Measurements from ENCODE around the gene SLC66A1. TPM values are rescaled to one million over a fixed set of nuclear protein-coding genes. Genes with fewer than 3 reads are reported as not detected.

The SLC66A1 gene
- total RNA-seq, 1 donor from 2014 or later: 15.3 TPM

- DNase-seq (ENCODE audit: low read depth, low spot score): no peak
Measured at GRCh38 chr1:19360843-19361610, 48.9 kb downstream of the SLC66A1 start.

- DNase-seq (ENCODE audit: low read depth, low spot score): no peak
Measured at GRCh38 chr1:19361611-19362147, 49.6 kb downstream of the SLC66A1 start.

- DNase-seq (ENCODE audit: low read depth, low spot score): no peak
Measured at GRCh38 chr1:19363536-19364152, 51.5 kb downstream of the SLC66A1 start.

GRCh38 chr1:19365721-19366120 lies 53.6 kb downstream of the SLC66A1 start:
- DNase-seq (ENCODE audit: low read depth, low spot score): no peak

- no peak for DNase-seq (ENCODE audit: low read depth, low spot score)
Measured at GRCh38 chr1:19366599-19367536, 54.7 kb downstream of the SLC66A1 start.

- DNase-seq (ENCODE audit: low read depth, low spot score): no peak
Measured at GRCh38 chr1:19367584-19368041, 55.5 kb downstream of the SLC66A1 start.

GRCh38 chr1:19368050-19368449 lies 55.9 kb downstream of the SLC66A1 start:
- DNase-seq (ENCODE audit: low read depth, low spot score): no peak

- DNase-seq (ENCODE audit: low read depth, low spot score): no peak
Measured at GRCh38 chr1:19368964-19369363, 56.8 kb downstream of the SLC66A1 start.

GRCh38 chr1:19369396-19370090 lies 57.4 kb downstream of the SLC66A1 start:
- no peak for DNase-seq (ENCODE audit: low read depth, low spot score)

GRCh38 chr1:19370453-19371170 lies 58.5 kb downstream of the SLC66A1 start:
- no peak for DNase-seq (ENCODE audit: low read depth, low spot score)

- DNase-seq (ENCODE audit: low read depth, low spot score): no peak
Measured at GRCh38 chr1:19371226-19372135, 59.4 kb downstream of the SLC66A1 start.

- DNase-seq (ENCODE audit: low read depth, low spot score): no peak
Measured at GRCh38 chr1:19372136-19372514, 60.0 kb downstream of the SLC66A1 start.

- no peak for DNase-seq (ENCODE audit: low read depth, low spot score)
Measured at GRCh38 chr1:19372602-19373001, 60.5 kb downstream of the SLC66A1 start.

- no peak for DNase-seq (ENCODE audit: low read depth, low spot score)
Measured at GRCh38 chr1:19373211-19374082, 61.3 kb downstream of the SLC66A1 start.

GRCh38 chr1:19374083-19374801 lies 62.1 kb downstream of the SLC66A1 start:
- DNase-seq (ENCODE audit: low read depth, low spot score): no peak

GRCh38 chr1:19374926-19375325 lies 62.8 kb downstream of the SLC66A1 start:
- DNase-seq (ENCODE audit: low read depth, low spot score): no peak

GRCh38 chr1:19375631-19376400 lies 63.7 kb downstream of the SLC66A1 start:
- no peak for DNase-seq (ENCODE audit: low read depth, low spot score)
